ENCODE data around the gene GON4L.
A peak's percentile ranks its signal among the peaks of the same experiment; 100 is the strongest.
"Not testable (repeated sequence)": the region's sequence is repeated elsewhere in the genome, so short reads cannot be mapped to it uniquely, and the experiment has no call there.

The GON4L gene, protein sequence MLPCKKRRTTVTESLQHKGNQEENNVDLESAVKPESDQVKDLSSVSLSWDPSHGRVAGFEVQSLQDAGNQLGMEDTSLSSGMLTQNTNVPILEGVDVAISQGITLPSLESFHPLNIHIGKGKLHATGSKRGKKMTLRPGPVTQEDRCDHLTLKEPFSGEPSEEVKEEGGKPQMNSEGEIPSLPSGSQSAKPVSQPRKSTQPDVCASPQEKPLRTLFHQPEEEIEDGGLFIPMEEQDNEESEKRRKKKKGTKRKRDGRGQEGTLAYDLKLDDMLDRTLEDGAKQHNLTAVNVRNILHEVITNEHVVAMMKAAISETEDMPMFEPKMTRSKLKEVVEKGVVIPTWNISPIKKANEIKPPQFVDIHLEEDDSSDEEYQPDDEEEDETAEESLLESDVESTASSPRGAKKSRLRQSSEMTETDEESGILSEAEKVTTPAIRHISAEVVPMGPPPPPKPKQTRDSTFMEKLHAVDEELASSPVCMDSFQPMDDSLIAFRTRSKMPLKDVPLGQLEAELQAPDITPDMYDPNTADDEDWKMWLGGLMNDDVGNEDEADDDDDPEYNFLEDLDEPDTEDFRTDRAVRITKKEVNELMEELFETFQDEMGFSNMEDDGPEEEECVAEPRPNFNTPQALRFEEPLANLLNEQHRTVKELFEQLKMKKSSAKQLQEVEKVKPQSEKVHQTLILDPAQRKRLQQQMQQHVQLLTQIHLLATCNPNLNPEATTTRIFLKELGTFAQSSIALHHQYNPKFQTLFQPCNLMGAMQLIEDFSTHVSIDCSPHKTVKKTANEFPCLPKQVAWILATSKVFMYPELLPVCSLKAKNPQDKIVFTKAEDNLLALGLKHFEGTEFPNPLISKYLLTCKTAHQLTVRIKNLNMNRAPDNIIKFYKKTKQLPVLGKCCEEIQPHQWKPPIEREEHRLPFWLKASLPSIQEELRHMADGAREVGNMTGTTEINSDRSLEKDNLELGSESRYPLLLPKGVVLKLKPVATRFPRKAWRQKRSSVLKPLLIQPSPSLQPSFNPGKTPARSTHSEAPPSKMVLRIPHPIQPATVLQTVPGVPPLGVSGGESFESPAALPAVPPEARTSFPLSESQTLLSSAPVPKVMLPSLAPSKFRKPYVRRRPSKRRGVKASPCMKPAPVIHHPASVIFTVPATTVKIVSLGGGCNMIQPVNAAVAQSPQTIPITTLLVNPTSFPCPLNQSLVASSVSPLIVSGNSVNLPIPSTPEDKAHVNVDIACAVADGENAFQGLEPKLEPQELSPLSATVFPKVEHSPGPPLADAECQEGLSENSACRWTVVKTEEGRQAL (N-terminal part only)

DNA sequence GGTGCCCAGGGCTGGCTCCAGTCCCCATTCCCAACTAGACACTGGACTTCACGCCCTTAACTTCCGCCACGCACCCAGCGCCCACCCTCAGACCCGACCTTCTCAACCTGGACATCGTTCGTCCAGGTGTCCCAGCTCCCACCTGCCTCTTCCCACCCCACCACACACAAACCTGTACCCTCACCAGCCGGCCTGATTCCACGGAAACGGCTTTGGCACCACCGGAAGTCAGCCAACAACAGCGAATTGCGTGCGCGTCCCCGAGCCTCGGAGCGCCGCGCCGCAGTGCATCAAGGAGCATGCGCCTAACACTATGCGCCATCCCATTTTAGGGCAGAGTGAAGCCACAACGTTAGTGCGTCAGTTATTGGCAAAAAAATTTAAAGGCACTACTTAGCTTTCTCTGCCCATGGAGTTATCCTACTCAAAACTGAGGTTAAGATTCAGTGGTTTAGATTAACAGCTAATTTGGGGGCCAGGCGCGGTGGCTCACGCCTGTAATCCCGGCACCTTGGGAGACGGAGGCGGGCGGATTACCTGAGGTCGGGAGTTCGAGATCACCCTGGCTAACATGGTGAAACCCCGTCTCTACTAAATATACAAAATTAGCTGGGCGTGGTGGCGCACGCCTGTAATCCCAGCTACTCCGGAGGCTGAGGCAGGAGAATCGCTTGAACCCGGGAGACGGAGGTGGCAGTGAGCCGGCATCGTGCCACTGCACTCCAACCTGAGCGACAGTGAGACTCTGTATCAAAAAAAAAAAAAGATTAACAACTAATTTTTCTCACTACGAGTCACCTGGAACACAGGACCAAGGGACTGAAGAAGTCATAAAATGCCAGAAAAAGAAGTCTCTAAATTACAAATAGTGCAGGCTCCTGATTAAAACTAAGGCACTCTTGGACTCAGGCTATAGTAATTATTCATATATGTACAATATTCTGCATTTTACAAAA is at the start of gene GON4L:
GON4L (minus strand) TSS at position 240 of the 956 bp plus-strand sequence. CDS start 3,434 bp downstream, outside the sequence.
- DNase-seq, result peak; percentile 56 to 82 (median 72)

DNA sequence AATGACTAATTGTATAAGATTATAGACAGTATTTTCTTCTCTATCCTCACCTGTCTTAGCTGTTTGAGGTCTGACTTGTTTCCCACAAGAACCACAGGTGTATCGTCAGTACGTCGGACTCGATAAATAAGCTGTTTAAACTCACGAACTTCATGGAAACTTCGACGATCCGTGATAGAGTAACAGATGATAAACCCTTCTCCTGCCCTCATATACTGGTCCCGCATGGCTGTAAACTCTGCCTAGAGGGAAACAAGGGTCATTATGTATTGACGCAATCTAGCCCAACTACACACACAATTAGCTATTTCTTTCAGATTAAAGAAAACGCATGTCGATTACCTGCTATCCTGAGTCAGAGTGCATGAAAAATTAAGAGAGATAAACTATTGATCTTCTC is 47.2 kb upstream of the GON4L start:
- DNase-seq, result no peak

DNA sequence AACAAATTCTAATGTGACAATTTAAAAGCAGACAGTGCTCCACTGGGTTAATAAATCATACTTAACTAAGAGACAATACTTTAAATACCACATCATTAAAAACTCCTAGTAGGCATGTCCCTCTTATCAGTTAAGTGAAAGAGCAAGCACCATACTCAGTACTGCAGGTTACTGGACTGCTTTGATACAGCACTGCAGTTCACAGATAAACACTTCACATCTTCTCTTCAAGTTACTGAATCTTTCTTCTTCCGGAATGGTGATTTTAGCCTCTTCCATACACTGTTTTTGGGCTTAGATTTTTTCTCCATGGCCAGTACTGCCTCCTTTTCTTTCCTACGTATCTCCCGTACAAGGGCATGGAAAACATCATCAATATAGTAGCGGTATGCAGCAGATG is 43.1 kb upstream of the GON4L start:
- no peak for DNase-seq

DNA sequence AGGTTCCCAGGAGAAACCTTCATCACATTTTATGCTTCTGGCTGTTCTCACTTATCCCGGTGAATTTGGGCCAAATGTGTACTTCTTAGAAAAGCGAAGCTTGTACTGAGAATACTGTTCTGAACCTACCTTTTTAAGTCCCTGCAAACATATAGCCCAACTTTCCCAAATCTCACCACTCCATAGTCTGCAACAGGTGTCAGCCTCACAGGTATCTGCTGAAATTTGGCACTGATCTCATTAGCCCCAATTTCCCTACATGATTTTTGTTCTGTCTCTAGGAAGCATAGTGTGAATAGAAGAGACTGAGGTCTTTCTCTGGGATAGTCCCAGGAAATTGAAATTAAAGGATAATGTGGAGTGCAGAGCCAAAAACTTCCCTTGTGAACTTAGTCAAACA is 42.7 kb upstream of the GON4L start:
- no peak for DNase-seq

DNA sequence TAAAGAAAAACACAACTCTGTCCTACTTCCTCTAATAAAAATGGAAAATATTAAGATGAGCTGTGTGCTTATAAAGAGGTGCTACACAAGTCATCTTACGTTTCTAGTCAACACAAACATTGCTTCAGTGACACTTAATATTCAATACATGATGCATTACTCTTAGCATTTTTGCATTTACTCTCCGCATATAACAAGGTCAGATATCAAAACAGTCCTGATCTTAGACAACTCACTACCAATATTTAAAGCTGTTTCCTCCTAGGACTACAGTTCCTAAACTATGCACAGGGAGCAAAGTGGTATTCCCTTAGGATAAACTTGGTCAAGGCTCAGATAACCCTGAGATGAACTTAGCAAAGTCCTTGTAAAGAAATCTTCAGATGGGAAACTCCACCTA is 41.9 kb upstream of the GON4L start:
- no peak for DNase-seq

DNA sequence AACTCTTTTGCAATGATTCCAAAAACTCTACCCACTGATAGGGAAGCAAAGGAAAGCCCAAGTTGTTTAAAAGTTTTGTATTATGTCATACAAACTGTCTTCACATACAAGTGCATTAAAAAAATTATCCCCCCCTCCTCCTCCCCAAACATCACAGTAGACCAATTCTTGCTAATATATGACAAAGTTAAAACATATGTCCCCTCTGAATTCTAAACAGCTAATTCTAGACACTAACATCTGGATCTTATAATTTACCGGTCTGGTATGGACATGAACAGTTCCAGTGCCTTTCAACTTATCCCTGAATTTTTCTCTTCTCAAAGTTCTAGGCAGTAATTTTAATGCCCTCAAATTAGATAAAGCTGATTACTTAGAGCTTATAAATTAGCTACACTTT is 40.7 kb upstream of the GON4L start:
- DNase-seq, result no peak

DNA sequence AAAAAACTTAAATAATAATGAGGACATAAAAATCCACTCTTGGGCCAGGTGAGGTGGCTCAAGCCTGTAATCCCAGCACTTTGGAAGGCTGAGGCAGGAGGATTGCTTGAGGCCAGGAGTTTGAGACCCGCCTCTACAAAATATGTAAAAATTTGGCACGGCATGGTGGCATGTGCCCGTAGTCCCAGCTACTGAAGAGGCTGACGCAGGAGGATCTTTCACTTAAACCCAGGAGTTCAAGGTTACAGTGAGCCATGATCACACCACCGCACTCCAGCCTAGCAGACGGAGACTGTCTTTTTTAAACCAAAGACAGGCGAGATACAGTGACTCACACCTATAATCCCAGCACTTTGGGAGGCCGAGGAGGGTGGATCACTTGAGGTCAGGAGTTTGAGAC is 39.5 kb upstream of the GON4L start:
- not testable (repeated sequence) for DNase-seq

DNA sequence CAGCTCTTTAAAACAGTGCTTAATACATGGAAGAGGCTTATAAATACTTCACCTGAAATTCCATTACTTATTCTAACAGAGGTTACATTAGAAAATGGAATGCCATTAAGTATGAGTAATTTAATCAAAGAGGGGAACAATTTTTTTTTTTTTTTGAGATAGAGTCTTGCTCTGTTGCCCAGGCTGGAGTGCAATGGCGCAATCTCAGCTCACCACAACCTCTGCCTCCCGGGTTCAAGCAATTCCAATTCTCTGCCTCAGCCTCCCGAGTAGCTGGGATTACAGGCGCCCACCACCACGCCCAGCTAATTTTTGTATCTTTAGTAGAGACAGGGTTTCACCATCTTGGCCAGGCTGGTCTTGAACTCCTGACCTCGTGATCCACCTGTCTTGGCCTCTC is 38.6 kb upstream of the GON4L start:
- DNase-seq, result not testable (repeated sequence)

DNA sequence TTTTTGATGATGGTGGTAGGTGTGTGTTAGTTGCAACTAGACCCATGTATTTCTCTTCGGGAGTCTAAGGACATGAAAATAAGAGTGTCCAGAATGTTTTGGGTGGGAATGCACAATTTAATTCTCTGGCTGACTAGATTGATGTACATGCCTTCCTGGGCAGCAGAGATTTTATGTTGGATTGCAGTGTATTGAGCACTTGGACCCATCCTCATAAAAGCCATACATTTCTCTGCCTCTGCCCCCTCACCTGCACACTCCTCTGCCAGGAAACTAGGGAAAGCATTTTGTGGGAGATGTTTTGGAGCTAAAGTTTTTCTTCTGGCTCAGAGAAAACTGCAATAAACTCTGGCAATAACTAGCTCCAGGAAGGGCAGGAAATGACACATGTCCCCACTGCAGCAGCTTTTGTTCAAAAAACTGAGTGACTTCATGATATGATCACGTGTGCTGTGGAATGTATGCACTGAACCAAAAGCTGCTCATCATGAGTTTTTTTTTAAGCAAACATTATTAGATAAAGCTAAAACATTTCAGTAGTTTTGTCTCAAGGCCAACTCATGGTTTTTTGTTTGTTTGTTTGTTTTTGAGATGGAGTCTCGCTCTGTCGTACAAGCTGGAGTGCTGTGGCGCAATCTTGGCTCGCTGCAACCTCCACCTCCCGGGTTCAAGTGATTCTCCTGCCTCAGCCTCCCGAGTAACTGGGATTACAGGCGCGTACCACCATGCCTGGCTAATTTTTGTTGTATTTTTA is 36.6 kb upstream of the GON4L start:
- DNase-seq, result no peak

DNA sequence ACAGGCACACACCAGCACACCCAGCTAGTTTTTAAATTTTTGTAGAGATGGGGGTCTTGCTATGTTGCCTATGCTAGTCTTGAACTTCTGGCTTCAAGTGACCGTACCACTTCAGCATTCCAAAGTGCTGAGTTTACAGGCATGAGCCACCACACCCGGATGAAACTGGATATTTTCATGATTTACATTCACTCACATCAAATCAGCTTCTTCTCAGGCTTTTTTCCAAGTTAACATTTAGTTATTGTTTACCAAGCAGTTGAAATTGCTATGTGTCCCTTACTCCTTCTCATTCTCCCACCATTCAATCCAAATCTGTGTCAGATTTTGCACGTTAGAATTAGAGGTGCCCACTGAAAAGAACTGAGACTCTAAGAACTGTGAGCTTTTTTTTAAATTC is 35.8 kb upstream of the GON4L start:
- DNase-seq, result no peak

DNA sequence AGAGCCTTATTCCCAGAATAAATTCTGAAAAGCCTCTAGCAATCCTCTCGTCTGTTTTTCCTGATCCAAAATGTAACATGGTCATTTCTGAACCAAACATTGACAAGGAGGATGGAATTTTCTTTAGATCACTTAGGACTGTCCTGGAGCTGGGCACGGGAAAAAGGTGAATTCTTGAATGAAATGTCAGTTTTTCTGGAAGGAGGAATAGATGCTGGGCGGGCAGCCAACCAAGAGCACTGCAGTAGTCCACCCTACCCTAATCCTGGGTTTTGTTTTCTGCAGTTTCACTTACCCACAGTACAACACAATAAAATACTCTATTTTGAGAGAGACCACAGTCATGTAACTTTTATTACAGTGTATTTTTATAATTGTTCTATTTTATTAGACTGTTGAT is 33.2 kb upstream of the GON4L start:
- DNase-seq, result no peak

DNA sequence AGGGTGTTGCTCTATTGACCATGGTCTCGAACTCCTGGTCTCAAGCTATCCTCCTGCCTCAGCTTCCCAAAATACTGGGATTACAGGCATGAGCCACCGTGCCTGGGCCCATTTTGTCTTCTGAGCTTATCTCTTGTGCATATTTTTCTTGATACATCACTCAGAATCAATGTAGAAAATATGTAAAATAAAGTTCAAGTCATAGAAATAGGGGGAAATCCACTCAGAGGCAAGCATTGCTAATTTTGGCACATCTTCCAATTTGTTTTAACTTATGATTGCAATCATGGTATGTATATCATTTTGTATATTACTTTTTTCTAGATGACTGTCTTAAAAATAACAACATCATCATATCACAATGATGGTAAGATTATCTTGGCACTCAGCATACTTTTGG is 32.6 kb upstream of the GON4L start:
- DNase-seq, result no peak

DNA sequence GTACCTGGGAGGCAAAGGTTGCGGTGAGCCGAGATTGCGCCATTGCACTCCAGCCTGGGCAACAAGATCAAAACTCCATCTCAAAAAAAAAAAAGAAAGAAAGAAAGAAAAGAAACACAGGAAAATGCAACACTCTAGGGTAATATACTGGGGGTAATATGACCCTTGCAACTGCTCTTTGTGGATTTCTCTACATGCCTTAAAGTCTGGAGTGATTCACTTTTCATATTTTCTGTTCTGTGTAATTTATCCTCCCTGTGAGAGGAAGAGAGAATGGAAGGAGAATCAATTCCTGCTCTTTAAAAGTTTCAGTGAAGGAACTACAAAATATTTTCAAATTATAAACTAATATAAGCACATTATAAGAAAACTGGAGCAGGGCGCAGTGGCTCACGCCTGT is 31.5 kb upstream of the GON4L start:
- no peak for DNase-seq

DNA sequence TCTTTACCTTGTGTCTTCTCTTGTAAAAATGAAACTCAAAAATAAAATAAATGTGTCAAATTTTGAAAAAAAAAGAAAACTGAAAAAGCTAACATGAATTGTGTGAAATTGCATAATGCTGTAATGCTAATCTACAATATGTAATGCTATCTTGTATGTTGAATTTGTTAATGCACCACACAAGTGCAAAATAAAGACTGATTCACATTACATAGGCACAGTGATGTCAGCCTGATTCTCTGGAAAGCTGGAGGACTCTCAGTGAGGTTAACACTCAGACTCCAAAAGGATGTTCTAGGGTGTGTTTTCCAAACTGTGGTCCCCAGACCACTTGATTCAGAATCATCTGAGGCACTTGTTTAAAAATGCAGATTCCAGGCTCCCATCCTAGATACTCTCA is 28.0 kb upstream of the GON4L start:
- DNase-seq, result no peak

DNA sequence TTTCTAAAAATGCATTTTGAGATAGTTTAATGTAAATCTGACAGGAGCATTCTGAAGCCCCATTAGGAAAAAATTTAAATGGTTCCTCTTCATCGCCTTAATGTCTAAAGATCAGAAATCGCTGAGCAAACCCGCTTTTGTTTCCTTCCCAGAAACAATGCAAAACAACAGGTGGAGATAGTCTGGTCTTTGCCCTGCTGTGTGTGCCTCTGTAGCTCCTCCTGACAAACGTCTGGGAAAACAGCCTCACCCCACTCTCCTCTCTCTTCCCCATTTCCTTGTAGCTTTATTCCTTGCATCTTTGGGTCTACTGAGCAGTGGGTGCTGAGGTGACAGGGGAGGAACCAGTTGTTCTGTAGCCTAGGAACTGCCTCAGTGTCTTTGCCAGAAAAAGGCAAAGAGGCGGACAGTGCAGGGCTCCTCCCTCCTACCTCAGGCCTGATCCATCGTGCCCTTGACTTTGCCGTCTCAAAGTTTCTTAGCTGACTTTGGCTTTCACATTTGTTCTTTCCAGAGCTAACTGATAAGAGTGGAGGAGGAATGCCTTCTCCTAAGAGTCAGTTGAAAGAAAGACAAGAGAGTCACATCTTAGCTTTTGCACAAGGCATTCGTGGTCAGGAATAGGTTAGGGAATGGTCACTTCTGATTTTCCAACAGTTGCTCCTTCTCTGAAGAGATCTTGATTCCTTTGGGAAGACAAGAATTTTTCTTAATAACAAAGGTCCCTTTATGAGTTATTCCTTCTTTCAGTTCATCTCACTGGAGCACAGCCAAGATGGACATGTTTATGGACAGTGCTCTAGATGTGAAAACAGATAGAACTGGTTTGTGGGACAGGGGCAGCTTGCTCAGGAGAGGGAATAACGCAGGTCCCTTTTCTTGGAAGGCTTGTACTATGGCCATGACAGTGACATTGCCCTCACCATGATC is 27.3 kb upstream of the GON4L start:
- no peak for DNase-seq

DNA sequence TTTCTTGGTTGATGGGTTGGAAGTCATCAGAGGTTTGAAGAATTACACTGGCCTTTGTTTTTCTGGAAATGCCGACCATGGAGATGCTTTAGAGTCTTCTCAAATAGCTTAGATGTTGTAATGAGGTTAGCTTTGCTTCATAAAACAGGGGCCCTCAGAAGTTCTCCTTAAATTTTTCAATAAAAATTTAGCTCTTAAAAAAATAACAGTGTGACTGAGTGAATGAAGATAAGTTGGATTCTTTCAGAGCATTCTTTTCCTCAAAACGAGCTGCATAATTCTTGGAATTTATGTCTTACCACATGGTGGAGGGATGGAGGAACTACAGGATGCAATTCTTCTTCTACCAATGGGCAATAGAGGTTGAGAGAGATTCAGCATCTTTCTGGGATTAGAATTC is 25.8 kb upstream of the GON4L start:
- no peak for DNase-seq

DNA sequence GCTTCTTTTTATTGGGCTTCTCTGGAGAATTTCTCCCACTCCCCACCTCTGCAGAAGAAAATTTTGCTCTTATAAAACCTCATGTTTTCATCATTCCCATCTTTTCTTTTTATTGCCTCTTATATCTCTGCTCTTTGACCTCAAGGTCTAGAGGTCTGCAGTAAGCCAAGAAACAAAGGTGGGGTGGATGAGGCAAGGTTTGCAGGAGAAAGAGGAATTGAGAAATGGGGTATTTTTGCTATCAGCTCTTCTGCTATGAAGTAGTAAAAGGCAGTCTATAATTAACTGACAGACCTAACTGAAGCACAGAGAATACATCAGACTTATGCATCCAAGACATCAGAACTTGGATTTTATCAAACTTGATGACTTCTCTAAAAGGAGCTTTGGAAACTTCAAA is 25.2 kb upstream of the GON4L start:
- no peak for DNase-seq

DNA sequence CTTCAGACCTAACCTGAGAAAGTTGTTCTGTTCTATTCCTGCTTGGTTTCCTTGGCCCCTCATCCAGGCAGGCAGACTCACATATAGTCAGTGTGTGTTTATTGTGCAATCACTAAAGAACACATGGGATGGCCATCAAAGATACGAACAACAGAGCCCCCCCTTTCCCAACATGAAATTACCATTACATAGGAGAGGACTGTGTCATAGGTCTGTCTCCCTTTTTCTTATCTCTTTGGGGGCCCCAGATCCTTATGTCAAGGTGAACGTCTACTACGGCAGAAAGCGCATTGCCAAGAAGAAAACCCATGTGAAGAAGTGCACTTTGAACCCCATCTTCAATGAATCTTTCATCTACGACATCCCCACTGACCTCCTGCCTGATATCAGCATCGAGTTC is 23.9 kb upstream of the GON4L start:
- no peak for DNase-seq

DNA sequence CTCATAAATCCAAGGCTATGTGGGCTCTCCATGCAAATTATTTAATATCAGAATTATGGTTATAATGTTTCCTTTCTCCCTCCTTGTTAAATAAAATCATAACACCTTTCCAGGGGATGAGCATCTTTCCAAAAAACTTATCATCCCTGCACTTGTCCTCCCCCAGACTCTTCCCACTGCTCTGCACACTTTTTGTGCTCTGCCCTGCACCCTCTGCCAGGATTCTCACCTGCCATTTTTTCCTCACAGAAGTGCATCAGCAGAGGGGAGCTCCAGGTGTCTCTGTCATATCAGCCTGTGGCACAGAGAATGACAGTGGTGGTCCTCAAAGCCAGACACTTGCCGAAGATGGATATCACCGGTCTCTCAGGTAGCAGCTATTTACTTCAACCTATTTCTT is 23.2 kb upstream of the GON4L start:
- no peak for DNase-seq

DNA sequence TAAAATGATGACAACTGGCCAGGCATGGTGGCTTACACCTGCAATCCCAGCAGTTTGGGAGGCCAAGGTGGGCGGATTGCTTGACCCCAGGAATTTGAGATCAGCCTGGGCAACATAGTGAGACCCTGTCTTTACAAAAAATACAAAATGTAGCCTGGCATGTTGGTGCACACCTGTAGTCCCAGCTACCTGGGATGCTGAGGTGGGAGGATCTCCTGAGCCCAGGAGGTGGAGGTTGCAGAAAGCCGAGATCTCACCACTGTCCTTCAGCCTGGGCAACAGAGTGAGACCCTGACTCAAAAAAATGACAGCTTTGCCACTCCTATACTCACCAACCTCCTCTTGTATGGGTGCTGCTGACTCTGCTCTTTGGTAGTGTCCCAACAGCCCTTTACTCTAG is 20.9 kb upstream of the GON4L start:
- DNase-seq, result no peak
